ENCODE results near the gene ETF1.

DNA sequence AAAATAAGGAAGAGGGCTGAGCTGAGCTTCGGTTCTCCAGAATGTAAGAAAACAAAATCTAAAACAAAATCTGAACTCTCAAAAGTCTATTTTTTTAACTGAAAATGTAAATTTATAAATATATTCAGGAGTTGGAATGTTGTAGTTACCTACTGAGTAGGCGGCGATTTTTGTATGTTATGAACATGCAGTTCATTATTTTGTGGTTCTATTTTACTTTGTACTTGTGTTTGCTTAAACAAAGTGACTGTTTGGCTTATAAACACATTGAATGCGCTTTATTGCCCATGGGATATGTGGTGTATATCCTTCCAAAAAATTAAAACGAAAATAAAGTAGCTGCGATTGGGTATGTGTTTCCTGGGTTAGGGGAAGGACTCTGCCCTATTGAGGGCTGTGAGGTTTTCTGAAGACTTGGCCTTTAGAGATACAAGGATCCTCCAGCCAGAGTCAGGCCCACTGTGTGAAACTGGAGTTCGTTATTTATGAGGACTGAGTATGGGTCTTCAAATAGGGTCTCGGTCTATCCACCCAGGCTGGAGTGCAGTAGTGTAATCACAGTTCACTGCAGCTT lies 74.0 kb downstream of the ETF1 start:
- TF ChIP-seq, protein P1, sequence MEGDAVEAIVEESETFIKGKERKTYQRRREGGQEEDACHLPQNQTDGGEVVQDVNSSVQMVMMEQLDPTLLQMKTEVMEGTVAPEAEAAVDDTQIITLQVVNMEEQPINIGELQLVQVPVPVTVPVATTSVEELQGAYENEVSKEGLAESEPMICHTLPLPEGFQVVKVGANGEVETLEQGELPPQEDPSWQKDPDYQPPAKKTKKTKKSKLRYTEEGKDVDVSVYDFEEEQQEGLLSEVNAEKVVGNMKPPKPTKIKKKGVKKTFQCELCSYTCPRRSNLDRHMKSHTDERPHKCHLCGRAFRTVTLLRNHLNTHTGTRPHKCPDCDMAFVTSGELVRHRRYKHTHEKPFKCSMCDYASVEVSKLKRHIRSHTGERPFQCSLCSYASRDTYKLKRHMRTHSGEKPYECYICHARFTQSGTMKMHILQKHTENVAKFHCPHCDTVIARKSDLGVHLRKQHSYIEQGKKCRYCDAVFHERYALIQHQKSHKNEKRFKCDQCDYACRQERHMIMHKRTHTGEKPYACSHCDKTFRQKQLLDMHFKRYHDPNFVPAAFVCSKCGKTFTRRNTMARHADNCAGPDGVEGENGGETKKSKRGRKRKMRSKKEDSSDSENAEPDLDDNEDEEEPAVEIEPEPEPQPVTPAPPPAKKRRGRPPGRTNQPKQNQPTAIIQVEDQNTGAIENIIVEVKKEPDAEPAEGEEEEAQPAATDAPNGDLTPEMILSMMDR (IDR thresholded peaks at IDR 0.05), result no peak
- TF ChIP-seq EZH2 (IDR thresholded peaks at IDR 0.05; ENCODE audit: borderline replicate concordance, insufficient read depth, low read depth, low read length, poor library complexity, severe bottlenecking), result no peak

All from B cell (primary cell).